Hematopoietic multipotent progenitor cell (in vitro differentiated cells): ENCODE results near the gene CIT. TPM values are rescaled to one million over a fixed set of nuclear protein-coding genes. Genes with fewer than 3 reads are reported as not detected.
"Not testable (repeated sequence)": the region's sequence is repeated elsewhere in the genome, so short reads cannot be mapped to it uniquely, and the experiment has no call there.

Source experiments
- DNase-seq, 3 donors: peaks; one replicate each; pipeline ENCODE4 v3.0.0-alpha.2; 2011 to 2015; ENCODE audit warnings: low read depth in 2 of 3, low spot score in 2 of 3
- total RNA-seq: library from RNA; depleted of rRNA; stranded (reverse); fragments of >200 nt; gene quantifications from one replicate; pipeline ENCODE4 v1.2.3, GENCODE V29; 2012

CIT gene
- total RNA-seq, 1 donor, result 4.6 TPM

DNA sequence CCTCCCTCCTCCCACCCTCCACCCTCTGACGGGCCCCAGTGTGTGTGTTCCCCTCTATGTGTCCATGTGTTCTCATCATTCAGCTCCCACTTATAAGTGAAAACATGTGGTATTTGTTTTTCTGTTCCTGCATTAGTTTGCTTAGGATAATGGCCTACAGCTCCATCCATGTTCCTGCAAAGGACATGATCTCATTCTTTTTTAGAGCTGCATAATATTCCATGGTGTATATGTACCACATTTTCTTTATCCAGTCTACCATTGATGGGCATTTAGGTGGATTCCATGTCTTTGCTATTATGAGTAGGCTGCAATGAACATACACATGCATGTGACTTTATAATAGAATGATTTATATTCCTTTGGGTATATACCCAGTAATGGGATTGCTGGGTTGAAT lies 170.7 kb downstream of the CIT start:
- not testable (repeated sequence) for DNase-seq

DNA sequence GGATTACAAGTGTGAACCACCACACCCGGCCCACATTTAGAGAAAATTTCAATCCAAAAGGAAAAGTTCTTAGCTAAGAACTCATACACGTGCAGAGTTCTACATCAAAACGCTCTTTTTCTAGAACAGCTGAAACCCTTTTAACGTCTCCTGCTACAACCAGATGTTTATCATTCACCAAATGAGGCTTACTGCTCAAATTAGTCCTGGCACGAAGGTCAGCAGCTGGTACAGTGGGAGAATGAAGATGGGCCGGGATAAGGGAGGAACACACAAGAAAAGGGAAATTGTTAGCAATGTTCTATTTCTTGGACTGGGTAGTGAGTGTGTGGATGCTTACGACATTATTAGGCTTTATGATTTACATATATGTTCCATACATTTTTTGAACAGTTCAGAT lies 171.9 kb downstream of the CIT start:
- DNase-seq, result no peak

DNA sequence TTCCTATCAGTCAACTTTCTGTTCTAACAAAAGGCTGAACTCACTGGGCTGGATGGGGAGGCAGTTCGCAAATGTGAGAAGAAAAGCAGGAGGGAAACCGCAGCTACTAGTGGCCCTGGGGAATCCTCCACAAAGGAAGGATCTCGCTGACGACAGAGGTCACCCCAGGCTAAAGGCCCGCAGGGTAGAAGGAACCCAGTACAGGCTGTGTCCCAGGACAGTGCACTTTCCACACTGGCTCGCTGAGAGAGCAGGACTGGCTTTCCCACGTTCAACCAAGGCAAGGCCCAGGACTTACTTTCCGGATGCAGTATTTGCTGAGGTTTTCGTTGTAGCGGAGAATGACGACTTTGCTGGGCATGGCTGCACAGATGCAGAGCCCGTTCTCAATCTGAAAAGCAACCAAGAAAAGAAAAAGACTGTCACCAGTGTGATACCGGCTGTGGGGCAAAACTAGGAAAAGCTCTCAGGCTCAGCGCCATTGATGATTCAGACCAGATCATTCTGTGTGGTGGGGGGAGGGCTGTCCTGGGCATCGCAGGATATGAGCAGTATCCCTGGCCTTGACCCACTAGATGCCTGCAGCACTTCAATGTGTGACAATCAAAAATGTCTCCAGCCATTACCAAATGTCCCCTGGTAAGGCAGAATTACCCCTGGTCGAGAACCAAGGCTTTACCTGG lies 172.9 kb downstream of the CIT start:
- no peak for DNase-seq

DNA sequence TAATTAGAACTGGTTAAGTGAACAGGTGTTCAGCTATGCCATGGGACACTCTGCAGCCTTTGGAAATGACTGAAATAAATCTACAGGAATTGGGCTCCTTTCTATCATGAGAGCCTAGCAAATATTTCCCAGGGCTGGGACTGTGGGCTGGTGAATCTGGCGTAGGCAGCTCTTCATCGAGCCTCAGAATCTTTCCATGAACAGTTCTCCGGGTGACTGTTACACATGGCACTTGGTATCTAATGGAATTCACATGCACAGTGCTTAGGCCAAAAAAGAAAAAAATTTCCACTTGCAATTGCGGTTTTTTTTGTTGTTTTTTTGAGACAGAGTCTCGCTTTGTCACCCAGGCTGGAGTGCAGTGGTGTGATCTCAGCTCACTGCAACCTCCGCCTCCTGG lies 177.0 kb downstream of the CIT start:
- DNase-seq, result no peak

DNA sequence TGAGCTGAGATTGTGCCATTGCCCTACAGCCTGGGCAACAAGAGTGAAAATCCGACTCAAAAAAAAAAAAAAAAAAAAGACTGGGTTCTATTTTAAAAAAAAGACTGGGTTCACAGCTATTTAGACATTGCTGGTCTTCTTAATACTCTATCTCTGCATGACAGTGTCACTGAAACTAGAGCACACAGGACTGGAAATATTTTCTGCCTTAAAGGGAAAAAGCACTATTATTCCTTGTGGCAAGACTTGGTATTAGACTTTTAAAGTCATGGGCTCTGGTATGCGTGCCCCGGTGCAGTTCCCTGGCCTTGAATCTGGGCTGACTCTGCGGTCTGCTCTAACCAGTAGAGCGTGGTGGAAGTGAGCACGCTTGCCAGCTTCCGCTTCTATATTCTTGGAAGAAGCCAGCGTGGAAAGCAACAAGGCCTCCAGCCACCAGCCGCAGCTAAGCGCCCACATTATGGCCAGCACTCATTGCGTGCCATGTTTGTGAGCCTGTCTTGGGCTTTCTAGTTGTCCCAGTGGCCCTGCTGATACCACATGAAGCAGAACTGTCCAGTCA lies 177.8 kb downstream of the CIT start:
- DNase-seq, result no peak

DNA sequence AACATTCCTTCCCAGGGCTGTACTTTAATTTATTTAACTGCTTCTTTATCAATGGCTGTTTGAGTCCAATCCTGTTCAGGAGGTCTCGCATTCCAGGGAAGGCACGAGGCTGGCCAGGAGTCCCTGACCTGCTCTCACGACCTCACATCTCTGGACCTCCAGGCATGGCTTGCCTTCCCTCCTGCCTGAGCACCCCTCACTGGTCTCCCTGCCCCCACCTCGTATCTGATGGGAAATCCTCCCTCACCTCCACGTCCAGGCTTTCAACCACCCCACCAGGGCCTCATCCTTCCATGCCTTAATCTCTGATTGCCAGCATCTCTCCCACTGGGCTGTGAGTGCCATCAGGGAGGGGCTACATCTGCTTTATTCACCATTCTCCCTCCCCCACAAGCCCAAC lies 180.2 kb downstream of the CIT start:
- no peak for DNase-seq

DNA sequence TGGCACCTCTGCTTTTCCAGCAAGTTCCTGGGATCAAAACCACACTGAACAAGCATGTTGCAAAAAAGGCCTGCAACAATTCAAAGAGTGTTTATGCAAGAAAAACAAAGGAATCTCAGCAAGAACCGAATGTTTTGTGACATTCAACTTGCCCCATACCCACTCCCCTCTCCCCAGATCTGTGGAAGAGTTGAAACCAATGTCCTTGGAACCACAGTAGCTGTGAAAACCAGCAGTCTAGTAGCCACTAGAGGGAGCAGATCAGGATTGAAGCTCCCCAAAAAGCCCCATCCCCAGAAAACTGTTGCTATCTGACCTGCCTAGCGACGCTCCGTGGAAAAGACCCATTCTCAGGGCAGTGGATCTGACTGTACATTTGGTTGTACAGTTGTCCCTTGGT lies 182.1 kb downstream of the CIT start:
- no peak for DNase-seq

DNA sequence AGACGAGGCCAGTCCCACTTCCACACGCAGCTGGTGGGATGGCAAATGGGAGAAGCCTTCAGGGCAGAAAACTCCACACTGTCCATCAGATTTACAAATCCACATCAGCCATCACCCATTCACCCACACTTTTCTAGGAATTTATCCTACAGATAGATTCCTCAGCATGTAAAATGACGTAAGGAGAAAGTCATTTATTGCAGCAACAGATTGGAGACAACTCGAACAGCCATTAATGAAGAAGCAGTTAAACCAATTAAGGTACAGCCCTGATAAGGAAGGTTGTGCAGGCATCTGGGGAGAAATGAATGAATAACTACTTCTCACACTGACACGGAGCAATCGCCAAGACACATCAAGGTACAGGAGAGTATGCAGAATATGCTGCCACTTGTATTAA lies 183.0 kb downstream of the CIT start:
- DNase-seq, result no peak

DNA sequence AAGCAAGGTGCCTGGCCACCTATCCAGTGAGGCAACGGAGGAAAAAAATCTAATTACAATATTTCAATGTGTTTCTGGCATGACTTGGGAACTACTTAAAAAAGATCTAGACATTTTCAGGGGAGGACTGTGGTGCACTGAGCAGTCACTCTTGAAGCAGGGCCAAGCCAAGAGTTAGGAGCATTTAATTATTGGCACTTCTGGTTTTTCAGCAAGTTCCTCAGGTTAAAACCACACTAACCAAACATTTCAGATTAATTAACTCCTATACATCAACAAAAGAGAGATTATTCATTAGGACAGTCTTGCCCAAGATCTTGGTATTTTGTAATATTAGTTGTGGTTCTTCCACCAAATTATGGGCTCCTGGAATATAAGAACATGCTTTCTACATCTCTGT lies 183.6 kb downstream of the CIT start:
- no peak for DNase-seq

DNA sequence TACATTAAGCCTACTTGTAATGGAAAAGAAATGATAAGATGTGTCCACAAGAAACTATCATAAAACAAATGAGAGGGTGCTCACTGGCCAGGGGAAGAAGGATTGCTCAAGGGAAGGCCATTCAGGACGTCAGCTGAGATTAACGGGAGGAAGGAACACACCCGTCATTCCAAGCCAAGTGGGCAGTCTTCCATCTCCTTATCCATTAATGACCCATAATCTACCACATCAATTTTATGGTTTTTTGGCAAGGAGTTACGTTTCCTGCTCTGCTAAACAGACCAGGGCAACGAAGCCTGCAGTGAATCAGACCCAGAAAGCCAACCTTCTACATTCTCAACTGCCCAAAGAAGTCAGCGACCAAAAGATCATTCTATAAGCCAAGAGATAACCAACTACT lies 184.1 kb downstream of the CIT start:
- no peak for DNase-seq

DNA sequence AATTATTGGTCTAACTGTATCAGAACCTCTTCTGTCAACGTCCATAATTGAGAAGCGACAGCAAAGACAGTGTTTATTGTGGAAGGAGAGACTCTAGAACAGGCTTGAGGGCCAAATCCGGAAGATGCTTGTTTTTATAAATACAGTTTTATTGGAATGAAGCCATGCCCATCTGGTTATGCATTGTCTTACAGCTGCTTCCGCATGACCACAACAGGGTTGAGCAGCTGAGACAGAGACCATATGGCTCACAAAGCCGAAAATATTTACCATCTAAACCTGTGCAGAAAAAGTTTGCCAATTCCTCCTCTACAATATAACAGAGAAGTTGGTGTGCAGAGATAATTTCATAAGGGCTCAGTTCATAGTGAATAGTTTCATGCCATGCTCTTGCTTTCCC lies 184.7 kb downstream of the CIT start:
- DNase-seq, result no peak

DNA sequence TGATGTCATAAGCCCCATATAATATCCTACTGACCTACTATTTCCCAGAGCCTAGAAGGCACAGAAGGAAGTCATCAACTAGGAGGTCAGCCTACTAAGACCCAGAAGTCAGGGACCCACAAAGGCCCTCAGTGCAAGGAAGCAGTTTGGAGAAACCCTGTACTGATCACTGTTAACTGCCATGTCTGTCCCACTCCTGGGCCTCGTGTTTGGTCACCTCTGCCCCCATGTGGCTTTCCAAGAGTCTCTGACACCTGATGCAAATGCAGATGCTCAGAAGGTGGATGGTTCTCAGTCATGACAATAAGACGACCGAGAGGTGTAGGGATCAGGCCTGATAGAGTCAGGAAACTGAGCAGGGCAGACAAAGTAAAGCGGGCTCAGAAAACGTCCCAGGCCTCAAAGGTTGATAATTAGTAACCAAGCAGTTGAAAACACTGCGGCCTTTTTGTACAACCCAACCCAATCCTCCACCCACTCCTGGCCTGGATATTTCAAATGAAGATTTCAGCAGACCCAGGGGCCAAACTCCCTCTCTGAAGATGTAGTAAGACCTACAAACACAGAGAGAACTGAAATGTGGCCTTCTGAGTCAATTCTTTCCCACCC lies 185.8 kb downstream of the CIT start:
- no peak for DNase-seq

DNA sequence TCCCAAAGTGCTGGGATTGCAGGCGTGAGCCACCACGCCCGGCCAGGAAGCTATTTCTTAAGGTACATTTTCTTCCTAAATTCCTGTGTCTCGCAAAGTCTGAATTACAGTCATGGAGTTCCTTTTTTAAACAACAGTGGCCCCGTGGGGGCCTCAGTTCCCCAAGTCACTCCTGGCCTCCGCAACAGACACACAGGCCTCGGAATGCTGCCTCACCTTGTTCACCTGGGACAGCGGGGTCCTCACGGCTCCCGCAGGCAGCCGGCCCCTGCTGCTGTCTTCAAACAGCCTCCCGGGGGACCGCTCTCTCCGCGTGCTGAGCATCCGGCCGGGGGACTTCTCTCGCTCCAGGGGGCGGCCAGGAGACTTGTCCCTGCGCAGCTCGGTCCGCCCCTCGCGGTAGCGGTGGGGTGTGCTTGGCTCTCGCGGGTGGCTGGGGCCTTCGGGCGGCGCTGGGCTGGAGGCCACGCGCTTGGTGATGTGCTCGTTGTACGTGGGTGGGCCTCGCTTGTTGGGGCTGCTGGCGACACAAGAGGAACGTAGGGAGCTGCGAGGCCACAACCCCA lies 187.1 kb downstream of the CIT start:
- DNase-seq, result no peak

DNA sequence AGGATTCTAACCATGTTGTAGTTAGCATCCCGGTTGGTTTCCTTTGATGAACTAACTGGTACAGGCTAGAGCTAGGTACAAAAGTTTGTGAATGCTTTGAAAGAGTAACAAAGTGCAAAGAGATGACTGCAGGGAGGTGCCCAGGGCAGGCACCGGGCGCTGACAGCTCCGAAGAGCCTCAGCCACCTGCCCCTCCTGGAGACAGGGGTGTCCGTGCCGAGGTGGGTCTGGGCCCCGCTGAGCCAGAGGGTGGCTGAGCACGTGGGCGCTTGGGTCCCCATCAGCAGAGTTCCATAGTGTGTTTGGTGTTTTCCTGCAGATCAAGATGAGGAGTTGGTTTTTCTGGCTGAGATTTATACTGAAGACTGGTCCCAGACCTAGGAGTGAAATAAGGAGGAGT lies 189.2 kb downstream of the CIT start:
- no peak for DNase-seq

DNA sequence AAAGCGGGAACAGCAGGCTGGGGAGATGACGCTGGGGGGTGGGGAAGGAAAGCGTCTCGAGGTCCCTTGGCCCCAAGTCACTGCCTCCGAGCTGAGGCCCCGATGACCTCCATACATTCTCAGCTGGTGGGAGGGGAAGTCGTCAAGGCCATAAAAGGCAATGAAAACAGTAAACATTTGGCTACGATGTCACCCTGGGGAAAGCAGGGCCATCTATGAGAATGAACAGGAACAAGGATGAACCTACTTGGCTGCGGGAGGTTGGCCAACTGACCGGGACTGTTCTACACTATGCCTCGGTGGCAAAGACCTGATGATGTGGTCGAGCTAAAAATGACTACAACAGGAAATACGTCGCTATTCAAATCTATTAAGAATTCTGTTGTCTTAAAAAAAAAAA lies 189.7 kb downstream of the CIT start:
- DNase-seq, result no peak

DNA sequence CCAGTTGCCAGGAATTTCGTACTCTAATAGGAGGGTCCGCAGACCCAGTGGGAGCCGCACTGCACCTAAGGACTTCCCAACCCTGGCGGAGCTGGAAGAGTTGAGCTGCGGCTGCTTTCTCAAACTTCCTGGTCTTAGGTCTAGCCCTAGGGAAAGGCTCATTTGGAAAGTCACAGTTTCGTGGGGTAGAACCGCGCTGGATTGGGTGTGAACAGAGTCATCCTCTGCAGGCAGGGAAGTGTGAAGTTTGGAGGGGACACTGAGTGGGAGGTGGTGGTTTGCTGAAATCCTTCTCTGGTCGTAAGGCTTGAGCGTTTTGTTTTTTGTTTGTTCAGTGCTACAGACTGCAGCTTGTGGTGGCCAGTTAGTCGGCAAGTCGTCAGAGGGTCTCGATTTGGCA lies 190.3 kb downstream of the CIT start:
- no peak for DNase-seq

DNA sequence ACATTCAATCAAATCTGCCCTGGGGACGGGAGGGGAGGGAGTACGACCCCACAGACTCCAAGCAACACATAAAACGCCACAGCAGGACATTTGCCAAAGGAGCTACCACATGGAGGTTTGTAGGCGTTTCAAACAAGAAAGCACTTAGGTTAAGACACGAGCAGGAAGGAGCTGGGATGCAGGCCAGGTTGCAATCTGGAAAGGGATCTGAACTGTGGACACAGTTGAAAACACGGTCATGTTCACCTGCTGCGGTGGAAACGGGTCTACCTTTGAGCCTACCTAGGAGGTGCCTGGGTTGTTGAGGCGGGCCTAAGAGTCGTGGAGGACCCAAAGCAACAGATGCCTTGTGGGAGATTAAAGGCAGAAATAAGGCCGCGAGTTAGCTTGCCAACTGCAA lies 190.8 kb downstream of the CIT start:
- DNase-seq, result no peak

DNA sequence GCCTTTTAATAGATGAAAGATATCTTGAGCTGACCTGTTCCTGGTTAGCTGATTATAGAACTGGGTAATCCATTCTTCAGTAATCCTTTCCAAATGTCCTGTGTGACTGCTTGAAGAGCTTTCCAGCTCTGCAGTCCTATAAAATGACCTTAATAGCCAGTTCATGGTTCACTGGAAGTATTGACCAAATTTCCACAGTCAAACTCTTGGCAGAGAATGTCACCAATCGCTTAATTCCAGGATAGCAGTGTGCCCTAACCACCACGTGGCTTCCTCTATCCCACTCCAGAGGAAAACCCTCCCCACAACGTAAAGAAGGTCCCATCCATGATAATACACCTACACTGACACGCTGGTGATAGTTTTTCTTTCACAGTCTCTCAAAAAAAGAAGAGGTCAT lies 191.7 kb downstream of the CIT start:
- DNase-seq, result no peak

DNA sequence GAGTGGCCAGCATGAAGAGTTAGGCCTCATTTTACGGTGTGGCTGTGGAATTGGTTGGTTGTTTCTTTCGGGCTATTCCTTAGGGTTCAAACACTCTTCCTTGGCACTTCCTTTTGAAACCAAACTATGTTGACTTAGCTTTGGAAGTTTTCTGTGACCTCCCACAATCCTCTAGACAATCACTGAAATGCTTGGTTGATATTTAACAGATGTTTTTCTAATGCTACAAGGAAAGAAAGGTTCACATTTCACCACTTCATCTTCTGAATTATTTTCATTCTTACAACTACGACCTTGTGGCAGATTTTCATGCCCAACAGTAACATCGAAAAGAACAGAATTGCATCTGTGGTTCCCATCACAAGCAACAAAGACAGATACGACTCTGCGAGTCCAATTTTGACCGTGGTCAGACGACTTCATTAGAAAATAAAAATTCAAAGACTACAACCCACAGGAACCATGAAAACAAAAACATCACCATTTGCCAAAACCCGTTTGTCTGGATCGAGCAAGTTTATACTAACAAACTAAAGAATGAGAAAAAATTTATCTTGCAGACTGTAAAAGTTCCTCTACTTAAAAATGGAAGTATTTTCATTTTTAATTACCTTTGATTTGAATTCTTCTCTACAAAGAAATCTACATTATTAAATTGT lies 192.3 kb downstream of the CIT start:
- no peak for DNase-seq

DNA sequence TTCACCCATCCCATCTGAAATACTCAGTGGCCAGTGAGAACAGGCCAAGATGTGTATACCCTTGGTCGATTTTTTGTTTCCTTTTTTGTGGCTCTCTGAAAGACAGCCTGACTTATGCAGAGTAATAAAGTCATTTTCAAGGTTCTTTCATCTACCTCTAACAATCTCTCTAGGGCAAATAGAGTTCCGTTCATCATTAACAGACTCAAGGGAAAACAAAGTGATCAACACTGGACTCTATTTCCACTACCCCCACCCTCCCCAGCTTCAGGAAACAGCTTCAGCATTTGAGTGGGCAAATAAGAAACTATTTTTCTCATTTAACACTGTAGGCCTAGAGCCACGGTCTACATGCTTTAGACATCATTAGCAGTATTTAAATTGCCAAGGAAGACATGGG lies 193.3 kb downstream of the CIT start:
- DNase-seq, result no peak

DNA sequence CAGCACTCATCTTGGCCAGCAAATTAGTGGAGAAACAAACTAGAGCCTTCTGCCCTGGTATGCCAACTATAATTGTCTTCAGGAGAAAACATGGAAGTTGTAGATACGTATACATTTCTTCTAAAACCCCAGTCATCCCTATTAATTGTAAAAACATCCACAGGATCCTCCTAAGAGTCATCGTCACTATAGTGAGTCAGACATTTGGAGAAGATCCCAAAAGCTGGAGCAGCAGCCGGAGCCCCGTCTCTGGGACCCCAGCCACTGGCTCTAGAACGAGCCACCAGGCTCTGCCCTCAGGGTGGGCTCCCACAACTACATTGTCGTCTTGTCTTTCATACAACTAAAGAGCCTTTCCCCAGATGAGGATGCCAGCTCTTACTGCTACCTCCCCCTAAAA lies 193.7 kb downstream of the CIT start:
- no peak for DNase-seq
